A549 (cell line): Measurements from ENCODE around the gene IL6R. TPM values are rescaled to one million over a fixed set of nuclear protein-coding genes. Genes with fewer than 3 reads are reported as not detected.

Experiments
- ATAC-seq, 2 experiments: fragments of 200-7000 bp in 1 of 2; fragments of >200 bp in 1 of 2; cut with Nextera tagmentation in 1 of 2; cut with Tn5 transposase in 1 of 2; 3 replicates each; pipeline versions ENCODE4 v1.8.0 to v1.9.1; 2018 to 2020; ENCODE audit warnings: mild to moderate bottlenecking in 1 of 2, moderate library complexity in 1 of 2
- CTCF ChIA-PET: fragments of 300-600 bp; sonication (Branson Sonifier 250); formaldehyde crosslinking; extraction: SDS; loops from one replicate; lab custom pipeline; 2021; ENCODE audit warnings: antibody characterized with exemption, inconsistent platforms; lab: Yijun Ruan, JAX
- POLR2A ChIA-PET: fragments of 350-600 bp; formaldehyde crosslinking; extraction: SDS; loops from one replicate; lab custom pipeline; 2021; ENCODE audit warnings: antibody characterized with exemption, inconsistent platforms; lab: Yijun Ruan, JAX
- DNase-seq, 2 experiments: peaks; one replicate each; pipeline versions ENCODE4 v3.0.0 to v3.0.0-alpha.2; 2011 to 2016; ENCODE audit warnings: low read depth in 1 of 2, low spot score in 1 of 2
- FAIRE-seq: peaks from 2 replicates; lab custom pipeline; 2011; peaks lifted over from hg19 to GRCh38; lab: Jason Lieb, UNC
- H3K27ac ChIP-seq, 2 experiments: fragments of >200 bp; sonication (Bioruptor Twin); formaldehyde crosslinking; 3 replicates each; pipeline ENCODE4 v1.5.1; 2016 to 2017
- H3K4me1 ChIP-seq: fragments of >200 bp; sonication (Bioruptor Twin); formaldehyde crosslinking; 3 replicates; pipeline ENCODE4 v1.6.1; 2016
- H3K4me2 ChIP-seq: fragments of >200 bp; sonication (Bioruptor Twin); formaldehyde crosslinking; 3 replicates; pipeline ENCODE4 v1.6.1; 2016
- H3K4me3 ChIP-seq: fragments of >200 bp; sonication (Bioruptor Twin); formaldehyde crosslinking; 3 replicates; pipeline ENCODE4 v1.5.1; 2016
- H3K9me3 ChIP-seq: fragments of >200 bp; sonication (Bioruptor Twin); formaldehyde crosslinking; 3 replicates; pipeline ENCODE4 v1.6.1; 2016
- ATOH8 ChIP-seq: fragments of 250-450 bp; sonication (Bioruptor Pico); IDR thresholded peaks from 2 replicates; pipeline ENCODE4 v1.5.0; 2020; ENCODE audit warnings: low read depth, mild to moderate bottlenecking, moderate library complexity
- CTCF ChIP-seq: fragments of >200 bp; sonication (Bioruptor Twin); formaldehyde crosslinking; IDR thresholded peaks from 3 replicates; pipeline ENCODE4 v1.5.1; 2016
- E2F6 ChIP-seq: IDR thresholded peaks from 2 replicates; pipeline ENCODE4 v1.6.1; 2012; ENCODE audit warnings: low read depth, borderline replicate concordance
- GATA3 ChIP-seq: IDR thresholded peaks from 2 replicates; pipeline ENCODE4 v1.6.1; 2012; ENCODE audit warnings: borderline replicate concordance
- HDAC2 ChIP-seq: fragments of 200-600 bp; sonication (generic); IDR thresholded peaks from 2 replicates; pipeline ENCODE4 v1.6.1; 2016
- HEYL ChIP-seq: fragments of 250-450 bp; sonication (Bioruptor Pico); IDR thresholded peaks from 2 replicates; pipeline ENCODE4 v1.8.0; 2021; ENCODE audit warnings: mild to moderate bottlenecking, moderate library complexity
- HOXA7 ChIP-seq: fragments of 250-450 bp; sonication (Bioruptor Pico); IDR thresholded peaks from 2 replicates; pipeline ENCODE4 v1.5.0; 2020; ENCODE audit warnings: mild to moderate bottlenecking, moderate library complexity
- HOXB13 ChIP-seq: fragments of 250-450 bp; sonication (Bioruptor Pico); IDR thresholded peaks from 2 replicates; pipeline ENCODE4 v1.5.0; 2020; ENCODE audit warnings: low read depth, mild to moderate bottlenecking, moderate library complexity
- HOXB5 ChIP-seq: fragments of 250-450 bp; sonication (Bioruptor Pico); IDR thresholded peaks from 2 replicates; pipeline ENCODE4 v1.5.0; 2020; ENCODE audit warnings: mild to moderate bottlenecking, moderate library complexity
- JUN ChIP-seq, 2 experiments: fragments of >200 bp; sonication (Bioruptor Twin); formaldehyde crosslinking; IDR thresholded peaks; 2 replicates in 1 of 2; 3 replicates in 1 of 2; pipeline ENCODE4 v1.6.1; 2016 to 2017
- JUNB ChIP-seq: fragments of >200 bp; sonication (Bioruptor Twin); formaldehyde crosslinking; IDR thresholded peaks from 2 replicates; pipeline ENCODE4 v1.6.1; 2016
- KDM1A ChIP-seq: fragments of 200-600 bp; sonication (generic); IDR thresholded peaks from 2 replicates; pipeline ENCODE4 v1.6.1; 2016; ENCODE audit warnings: low read depth, mild to moderate bottlenecking
- MAZ ChIP-seq: fragments of 150-350 bp; IDR thresholded peaks from 2 replicates; pipeline ENCODE4 v1.6.1; 2014; ENCODE audit warnings: antibody characterized with exemption, low read depth, low read length, borderline replicate concordance
- POLR2A ChIP-seq: IDR thresholded peaks from 2 replicates; pipeline ENCODE4 v1.6.1; 2012; ENCODE audit warnings: mild to moderate bottlenecking, low read length
- RAD21 ChIP-seq, 2 experiments: fragments of >200 bp in 1 of 2; sonication (Bioruptor Twin) in 1 of 2; formaldehyde crosslinking in 1 of 2; IDR thresholded peaks in 1 of 2; conservative IDR thresholded peaks in 1 of 2; 2 replicates in 1 of 2; 3 replicates in 1 of 2; pipeline ENCODE4 v1.6.1; 2012 to 2018; ENCODE audit warnings: inconsistent platforms in 1 of 2
- RCOR1 ChIP-seq: fragments of 150-350 bp; IDR thresholded peaks from 2 replicates; pipeline ENCODE4 v1.6.1; 2014; ENCODE audit warnings: antibody characterized with exemption, low read length, low read depth
- TP53 ChIP-seq: fragments of 250-450 bp; sonication (Bioruptor Pico); IDR thresholded peaks from 2 replicates; pipeline ENCODE4 v1.5.0; 2021; ENCODE audit warnings: mild to moderate bottlenecking, moderate library complexity
- USF2 ChIP-seq: fragments of 450-650 bp; IDR thresholded peaks from 2 replicates; pipeline ENCODE4 v1.6.1; 2014; ENCODE audit warnings: antibody characterized with exemption
- ZNF302 ChIP-seq: fragments of 250-450 bp; sonication (Bioruptor Pico); IDR thresholded peaks from 2 replicates; pipeline ENCODE4 v1.9.0; 2021; ENCODE audit warnings: inconsistent platforms, mild to moderate bottlenecking, moderate library complexity
- ZSCAN20 ChIP-seq: fragments of 250-450 bp; sonication (Bioruptor Pico); IDR thresholded peaks from 2 replicates; pipeline ENCODE4 v1.8.0; 2022; ENCODE audit warnings: mild to moderate bottlenecking, moderate library complexity
- WGBS: methylation state at CpG from one replicate; pipeline ENCODE4 v1.1.6; 2017; ENCODE audit errors: missing lambda C conversion rate; 5-methylcytosine and 5-hydroxymethylcytosine counted together
- polyA plus RNA-seq, 4 experiments: library from polyadenylated mRNA; depleted of rRNA in 3 of 4; stranded (reverse); fragments of >200 nt; fragmentation: RNase III in 1 of 4; extraction: RNeasy Plus Mini Kit Qiagen cat#74134 plus additional on column Dnase treatment in 1 of 4; gene quantifications; 2 replicates in 3 of 4; 3 replicates in 1 of 4; pipeline ENCODE4 v1.2.3, GENCODE V29; 2011 to 2017
- TF ChIP-seq, protein P1 (sequence below): fragments of 200-600 bp; sonication (generic); IDR thresholded peaks from 2 replicates; pipeline ENCODE4 v1.6.1; 2016; ENCODE audit warnings: antibody characterized with exemption, mild to moderate bottlenecking, moderate library complexity
- TF ChIP-seq, protein P2 (sequence below): fragments of >200 bp; sonication (Bioruptor Twin); formaldehyde crosslinking; IDR thresholded peaks from 2 replicates; pipeline ENCODE4 v1.6.1; 2016
- TF ChIP-seq, protein P3 (sequence below): fragments of 250-450 bp; sonication (Bioruptor Pico); IDR thresholded peaks from 2 replicates; pipeline ENCODE4 v1.5.0; 2021; ENCODE audit warnings: mild to moderate bottlenecking, moderate library complexity, borderline replicate concordance

IL6R gene
- polyA plus RNA-seq, 2 of the 4 experiments (the other 2 are of a cell fraction), result 2.2 to 2.7 TPM

DNA sequence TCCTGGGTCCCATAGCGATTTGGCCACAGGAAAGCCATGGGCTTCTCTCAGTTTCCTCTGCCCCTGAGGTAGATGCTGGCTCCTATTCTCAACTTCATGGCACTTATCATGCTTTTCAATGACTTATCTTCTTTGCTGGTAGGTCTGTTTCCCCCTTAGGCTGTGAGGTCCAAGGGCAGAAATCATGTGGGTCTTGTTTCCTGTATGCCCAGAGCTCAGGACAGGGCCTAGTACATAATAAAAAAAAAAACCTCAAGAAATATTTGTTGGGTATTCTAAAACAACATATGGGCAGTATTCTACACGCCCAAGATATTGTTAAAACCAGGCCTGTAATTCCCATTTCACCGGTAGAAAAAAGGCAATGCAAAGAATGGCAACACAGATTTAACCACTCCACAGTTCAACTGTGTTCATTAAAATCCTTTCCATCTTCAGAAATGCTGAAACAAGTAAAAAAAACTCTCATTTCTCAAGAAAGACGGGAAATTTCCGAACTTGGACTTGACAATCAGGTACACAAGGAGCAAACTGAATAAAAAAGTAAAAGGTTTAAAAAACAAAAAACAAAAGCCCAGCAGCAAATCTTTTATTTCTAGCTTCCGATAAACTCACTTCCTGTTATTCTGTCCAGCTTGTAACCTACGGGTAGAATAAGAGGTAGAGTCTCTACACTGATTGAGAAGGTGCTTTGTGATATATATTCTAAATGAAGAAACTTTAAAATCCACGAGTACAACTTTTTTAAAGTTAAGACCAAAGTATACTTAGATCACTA lies 90.5 kb downstream of the IL6R start (continued):
- TF ChIP-seq, protein P1, sequence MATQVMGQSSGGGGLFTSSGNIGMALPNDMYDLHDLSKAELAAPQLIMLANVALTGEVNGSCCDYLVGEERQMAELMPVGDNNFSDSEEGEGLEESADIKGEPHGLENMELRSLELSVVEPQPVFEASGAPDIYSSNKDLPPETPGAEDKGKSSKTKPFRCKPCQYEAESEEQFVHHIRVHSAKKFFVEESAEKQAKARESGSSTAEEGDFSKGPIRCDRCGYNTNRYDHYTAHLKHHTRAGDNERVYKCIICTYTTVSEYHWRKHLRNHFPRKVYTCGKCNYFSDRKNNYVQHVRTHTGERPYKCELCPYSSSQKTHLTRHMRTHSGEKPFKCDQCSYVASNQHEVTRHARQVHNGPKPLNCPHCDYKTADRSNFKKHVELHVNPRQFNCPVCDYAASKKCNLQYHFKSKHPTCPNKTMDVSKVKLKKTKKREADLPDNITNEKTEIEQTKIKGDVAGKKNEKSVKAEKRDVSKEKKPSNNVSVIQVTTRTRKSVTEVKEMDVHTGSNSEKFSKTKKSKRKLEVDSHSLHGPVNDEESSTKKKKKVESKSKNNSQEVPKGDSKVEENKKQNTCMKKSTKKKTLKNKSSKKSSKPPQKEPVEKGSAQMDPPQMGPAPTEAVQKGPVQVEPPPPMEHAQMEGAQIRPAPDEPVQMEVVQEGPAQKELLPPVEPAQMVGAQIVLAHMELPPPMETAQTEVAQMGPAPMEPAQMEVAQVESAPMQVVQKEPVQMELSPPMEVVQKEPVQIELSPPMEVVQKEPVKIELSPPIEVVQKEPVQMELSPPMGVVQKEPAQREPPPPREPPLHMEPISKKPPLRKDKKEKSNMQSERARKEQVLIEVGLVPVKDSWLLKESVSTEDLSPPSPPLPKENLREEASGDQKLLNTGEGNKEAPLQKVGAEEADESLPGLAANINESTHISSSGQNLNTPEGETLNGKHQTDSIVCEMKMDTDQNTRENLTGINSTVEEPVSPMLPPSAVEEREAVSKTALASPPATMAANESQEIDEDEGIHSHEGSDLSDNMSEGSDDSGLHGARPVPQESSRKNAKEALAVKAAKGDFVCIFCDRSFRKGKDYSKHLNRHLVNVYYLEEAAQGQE, result no peak
- TF ChIP-seq ZNF302 (CRISPR knock-in tag), result no peak
- TF ChIP-seq KDM1A, result no peak
- no peak for TF ChIP-seq CTCF
- TF ChIP-seq HDAC2, result no peak
- TF ChIP-seq POLR2A, result no peak
- no peak for TF ChIP-seq E2F6
- TF ChIP-seq HOXB5 (CRISPR knock-in tag), result no peak
- TF ChIP-seq TP53 (CRISPR knock-in tag), result no peak
- TF ChIP-seq, all 56 proteins: peak for 0

GRCh38 chr1:154496383-154496782 lies 91.2 kb downstream of the IL6R start:
- ChIA-PET CTCF (interaction anchor here (1.1 kb wide), 2 partner anchors 15 to 50 kb away, joined by 3 to 4 read pairs; no protein-coding TSS in a partner anchor), POLR2A (no interaction called here)
- no peaks in the 10 kb centered on the region for H3K4me1 ChIP-seq
- no peak for DNase-seq
- no peak overlapping the region for H3K4me2 ChIP-seq
- H3K9me3 ChIP-seq, result no peaks in the 10 kb centered on the region
- H3K27ac ChIP-seq, result no peak overlapping the region
- H3K4me3 ChIP-seq, result no peak overlapping the region
- ATAC-seq, result no peak
- WGBS, result 62% methylated on average over 5 of the region's 5 CpGs
- no peak for FAIRE-seq
- TF ChIP-seq ZSCAN20 (CRISPR knock-in tag) (no peak), JUN (IDR thresholded peaks at IDR 0.05) (no peak), HOXB13 (CRISPR knock-in tag) (no peak), ATOH8 (CRISPR knock-in tag) (no peak), MAZ (no peak), TP53 (CRISPR knock-in tag) (no peak), RAD21 (conservative IDR thresholded peaks at IDR 0.05 in 1 of 2, IDR thresholded peaks at IDR 0.05 in 1 of 2) (no peak), RCOR1 (no peak), HEYL (CRISPR knock-in tag) (no peak), USF2 (no peak), JUNB (no peak), HOXA7 (CRISPR knock-in tag) (no peak), GATA3 (no peak)
- TF ChIP-seq, protein P1, result no peak
- TF ChIP-seq, protein P2, sequence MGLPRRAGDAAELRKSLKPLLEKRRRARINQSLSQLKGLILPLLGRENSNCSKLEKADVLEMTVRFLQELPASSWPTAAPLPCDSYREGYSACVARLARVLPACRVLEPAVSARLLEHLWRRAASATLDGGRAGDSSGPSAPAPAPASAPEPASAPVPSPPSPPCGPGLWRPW, result no peak
- TF ChIP-seq, protein P3, sequence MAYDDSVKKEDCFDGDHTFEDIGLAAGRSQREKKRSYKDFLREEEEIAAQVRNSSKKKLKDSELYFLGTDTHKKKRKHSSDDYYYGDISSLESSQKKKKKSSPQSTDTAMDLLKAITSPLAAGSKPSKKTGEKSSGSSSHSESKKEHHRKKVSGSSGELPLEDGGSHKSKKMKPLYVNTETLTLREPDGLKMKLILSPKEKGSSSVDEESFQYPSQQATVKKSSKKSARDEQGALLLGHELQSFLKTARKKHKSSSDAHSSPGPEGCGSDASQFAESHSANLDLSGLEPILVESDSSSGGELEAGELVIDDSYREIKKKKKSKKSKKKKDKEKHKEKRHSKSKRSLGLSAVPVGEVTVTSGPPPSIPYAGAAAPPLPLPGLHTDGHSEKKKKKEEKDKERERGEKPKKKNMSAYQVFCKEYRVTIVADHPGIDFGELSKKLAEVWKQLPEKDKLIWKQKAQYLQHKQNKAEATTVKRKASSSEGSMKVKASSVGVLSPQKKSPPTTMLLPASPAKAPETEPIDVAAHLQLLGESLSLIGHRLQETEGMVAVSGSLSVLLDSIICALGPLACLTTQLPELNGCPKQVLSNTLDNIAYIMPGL (CRISPR knock-in tag), result no peak
